CD4-positive, CD25-positive, alpha-beta regulatory T cell (primary cell): ENCODE results near the gene COPG1. TPM values are rescaled to one million over a fixed set of nuclear protein-coding genes. Genes with fewer than 3 reads are reported as not detected.

ENCODE experiments used
- ATAC-seq, 2 donors: fragments of 150-1000 bp; cut with Tn5 transposase; one replicate each; pipeline ENCODE4 v1.10.0; 2021; ENCODE audit warnings: low read depth in 2 of 2, moderate number of reproducible peaks in 2 of 2, moderate library complexity in 1 of 2
- DNase-seq, 3 donors: peaks; one replicate each; pipeline versions ENCODE4 v3.0.0 to v3.0.0-alpha.2; 2012 to 2022; ENCODE audit warnings: mixed read lengths in 1 of 3
- H3K27ac ChIP-seq: one replicate; pipeline ENCODE4 v1.7.0; 2013; ENCODE audit warnings: mild to moderate bottlenecking, low read length; ENCODE audit not compliant: insufficient read depth, poor library complexity, severe bottlenecking
- H3K27me3 ChIP-seq: one replicate; pipeline ENCODE4 v1.7.0; 2013; ENCODE audit warnings: low read length; ENCODE audit not compliant: control insufficient read depth, insufficient read depth
- H3K36me3 ChIP-seq: one replicate; pipeline ENCODE4 v1.7.0; 2013; ENCODE audit warnings: mild to moderate bottlenecking, low read length, moderate library complexity; ENCODE audit not compliant: control insufficient read depth, insufficient read depth
- H3K4me1 ChIP-seq: 2 replicates; pipeline ENCODE4 v1.7.0; 2013; ENCODE audit warnings: mild to moderate bottlenecking, low read length; ENCODE audit not compliant: insufficient read depth, control insufficient read depth, poor library complexity, severe bottlenecking
- H3K4me3 ChIP-seq: one replicate; pipeline ENCODE4 v1.7.0; 2013; ENCODE audit warnings: low read depth, mild to moderate bottlenecking, low read length, moderate library complexity
- H3K9me3 ChIP-seq, 2 experiments: 1 replicate in 1 of 2; 2 replicates in 1 of 2; pipeline ENCODE4 v1.7.0; 2013; ENCODE audit warnings: low read length in 2 of 2, mild to moderate bottlenecking in 1 of 2, moderate library complexity in 1 of 2; ENCODE audit not compliant: control insufficient read depth in 2 of 2
- H3K27ac Mint-ChIP-seq, 3 donors: one replicate each; pipeline ENCODE4 v1.8.0; 2020 to 2022; ENCODE audit warnings: mild to moderate bottlenecking in 3 of 3, mixed read lengths in 3 of 3, moderate library complexity in 2 of 3
- H3K27me3 Mint-ChIP-seq: one replicate; pipeline ENCODE4 v1.8.0; 2022; ENCODE audit warnings: mild to moderate bottlenecking, mixed read lengths
- H3K36me3 Mint-ChIP-seq: one replicate; pipeline ENCODE4 v1.8.0; 2020; ENCODE audit warnings: mixed read lengths
- H3K4me1 Mint-ChIP-seq, 4 donors: one replicate each; pipeline ENCODE4 v1.8.0; 2020 to 2022; ENCODE audit warnings: mixed read lengths in 4 of 4, mild to moderate bottlenecking in 1 of 4
- H3K4me3 Mint-ChIP-seq, 4 donors: one replicate each; pipeline ENCODE4 v1.8.0; 2020 to 2022; ENCODE audit warnings: mild to moderate bottlenecking in 4 of 4, mixed read lengths in 4 of 4, moderate library complexity in 3 of 4
- H3K9me3 Mint-ChIP-seq, 7 donors: one replicate each; pipeline ENCODE4 v1.8.0; 2020 to 2022; ENCODE audit warnings: mixed read lengths in 7 of 7, mild to moderate bottlenecking in 3 of 7, moderate library complexity in 2 of 7
- polyA plus RNA-seq, 4 donors: library from polyadenylated mRNA; unstranded; fragments of 300-500 nt; fragmentation: Illumina TruSeq; gene quantifications; one replicate each; pipeline ENCODE4 v1.2.3, GENCODE V29; 2021
- total RNA-seq: library from RNA; stranded (reverse); gene quantifications from one replicate; pipeline ENCODE4 v1.2.3, GENCODE V29; 2022

The COPG1 gene
- total and polyA plus RNA-seq, 5 donors from 2014 or later: 67.7 to 105 (median 88.4) TPM

GRCh38 chr3:129316248-129317013 lies 67.0 kb downstream of the COPG1 start:
- Mint-ChIP-seq H3K9me3 (no peaks in the 10 kb centered on the region), H3K4me3 (peak overlapping the region; percentile 89 to 94 (median 92)), H3K27ac (peak overlapping the region; percentile 67 to 91 (median 78)), H3K27me3 (peaks cover 4% of the 10 kb centered on the region), H3K36me3 (no peaks in the 10 kb centered on the region), H3K4me1 (peaks cover 5 to 32% (median 18%) of the 10 kb centered on the region in 4 donors)
- H3K27ac ChIP-seq: peak overlapping the region; percentile 73
- peak overlapping the region; percentile 48 for H3K4me3 ChIP-seq
- peak; percentile 39 to 43 for ATAC-seq
- no peaks in the 10 kb centered on the region for H3K36me3 ChIP-seq
- H3K4me1 ChIP-seq: peaks cover 29% of the 10 kb centered on the region
- H3K27me3 ChIP-seq: no peaks in the 10 kb centered on the region
- H3K9me3 ChIP-seq: no peaks in the 10 kb centered on the region
- DNase-seq: peak; percentile 76 to 88 (median 83)

- H3K36me3 Mint-ChIP-seq: no peaks in the 10 kb centered on the region
- ATAC-seq: no peak
- H3K4me1 Mint-ChIP-seq: peaks cover 5 to 28% (median 16%) of the 10 kb centered on the region in 4 donors
- Histone ChIP-seq H3K36me3 (no peaks in the 10 kb centered on the region), H3K4me1 (peaks cover 29% of the 10 kb centered on the region), H3K27ac (peak overlapping the region; percentile 73), H3K9me3 (no peaks in the 10 kb centered on the region), H3K4me3 (no peak overlapping the region), H3K27me3 (no peaks in the 10 kb centered on the region)
- peaks cover 4% of the 10 kb centered on the region for H3K27me3 Mint-ChIP-seq
- no peak overlapping the region for H3K27ac Mint-ChIP-seq
- DNase-seq: no peak
- H3K9me3 Mint-ChIP-seq: no peaks in the 10 kb centered on the region
- peak overlapping the region; percentile 61 to 94 (median 86) for H3K4me3 Mint-ChIP-seq
Observed at GRCh38 chr3:129317014-129317771, 67.8 kb downstream of the COPG1 start.

- Histone ChIP-seq H3K9me3 (no peaks in the 10 kb centered on the region), H3K27ac (no peak overlapping the region), H3K27me3 (no peaks in the 10 kb centered on the region), H3K4me1 (peaks cover 29% of the 10 kb centered on the region), H3K4me3 (no peak overlapping the region), H3K36me3 (no peaks in the 10 kb centered on the region)
- Mint-ChIP-seq H3K4me1 (peaks cover 5 to 23% (median 11%) of the 10 kb centered on the region in 4 donors), H3K27ac (no peak overlapping the region), H3K4me3 (peak overlapping the region; percentile 8 to 74 (median 44)), H3K27me3 (peaks cover 4% of the 10 kb centered on the region), H3K36me3 (no peaks in the 10 kb centered on the region), H3K9me3 (no peaks in the 10 kb centered on the region)
- DNase-seq (no peak), ATAC-seq (no peak)
Observed at GRCh38 chr3:129317848-129318247, 68.4 kb downstream of the COPG1 start.

GRCh38 chr3:129318921-129319320 lies 69.5 kb downstream of the COPG1 start:
- H3K4me1 ChIP-seq: peaks cover 19% of the 10 kb centered on the region
- DNase-seq (no peak), ATAC-seq (no peak)
- Mint-ChIP-seq H3K27me3 (peaks cover 4% of the 10 kb centered on the region), H3K9me3 (no peaks in the 10 kb centered on the region), H3K4me3 (peak overlapping the region in 1 of 4 donors; percentile 74), H3K36me3 (no peaks in the 10 kb centered on the region), H3K27ac (peak overlapping the region in 1 of 3 donors; percentile 46), H3K4me1 (peaks cover 1 to 17% (median 3%) of the 10 kb centered on the region in 4 donors)
- no peaks in the 10 kb centered on the region for H3K9me3 ChIP-seq
- no peaks in the 10 kb centered on the region for H3K36me3 ChIP-seq
- H3K27me3 ChIP-seq: no peaks in the 10 kb centered on the region
- H3K4me3 ChIP-seq: no peak overlapping the region
- no peak overlapping the region for H3K27ac ChIP-seq

- Histone ChIP-seq H3K4me3 (no peak overlapping the region), H3K27me3 (no peaks in the 10 kb centered on the region), H3K4me1 (peaks cover 8% of the 10 kb centered on the region), H3K36me3 (no peaks in the 10 kb centered on the region), H3K27ac (no peak overlapping the region), H3K9me3 (no peaks in the 10 kb centered on the region)
- no peaks in the 10 kb centered on the region for H3K36me3 Mint-ChIP-seq
- DNase-seq (no peak), ATAC-seq (no peak)
- peaks cover 4% of the 10 kb centered on the region for H3K27me3 Mint-ChIP-seq
- H3K4me3 Mint-ChIP-seq: no peak overlapping the region
- peaks cover 0 to 9% (median 0%) of the 10 kb centered on the region in 4 donors for H3K4me1 Mint-ChIP-seq
- no peaks in the 10 kb centered on the region for H3K9me3 Mint-ChIP-seq
- H3K27ac Mint-ChIP-seq: peak overlapping the region in 1 of 3 donors; percentile 31
Observed at GRCh38 chr3:129320261-129320660, 70.9 kb downstream of the COPG1 start.

GRCh38 chr3:129320825-129321487 lies 71.5 kb downstream of the COPG1 start:
- ATAC-seq: no peak
- no peak overlapping the region for H3K4me3 Mint-ChIP-seq

GRCh38 chr3:129321887-129322286 lies 72.5 kb downstream of the COPG1 start:
- Histone ChIP-seq H3K27me3 (no peaks in the 10 kb centered on the region), H3K4me1 (peaks cover 5% of the 10 kb centered on the region), H3K36me3 (no peaks in the 10 kb centered on the region), H3K9me3 (no peaks in the 10 kb centered on the region), H3K27ac (no peak overlapping the region), H3K4me3 (no peak overlapping the region)
- Mint-ChIP-seq H3K36me3 (no peaks in the 10 kb centered on the region), H3K27ac (no peak overlapping the region), H3K9me3 (no peaks in the 10 kb centered on the region), H3K27me3 (peaks cover 4% of the 10 kb centered on the region), H3K4me1 (peaks cover 0 to 7% (median 0%) of the 10 kb centered on the region in 4 donors), H3K4me3 (no peak overlapping the region)
- DNase-seq (no peak), ATAC-seq (no peak)

More at GRCh38 chr3:129320825-129321487, 71.5 kb downstream of the COPG1 start:
- no peaks in the 10 kb centered on the region for H3K9me3 Mint-ChIP-seq
- DNase-seq: no peak
- no peaks in the 10 kb centered on the region for H3K9me3 ChIP-seq
- H3K36me3 ChIP-seq: no peaks in the 10 kb centered on the region
- no peak overlapping the region for H3K27ac Mint-ChIP-seq
- peaks cover 8% of the 10 kb centered on the region for H3K4me1 ChIP-seq
- H3K4me3 ChIP-seq: no peak overlapping the region
- no peaks in the 10 kb centered on the region for H3K27me3 ChIP-seq
- peaks cover 0 to 9% (median 0%) of the 10 kb centered on the region in 4 donors for H3K4me1 Mint-ChIP-seq
- H3K27ac ChIP-seq: no peak overlapping the region
- peaks cover 4% of the 10 kb centered on the region for H3K27me3 Mint-ChIP-seq
- no peaks in the 10 kb centered on the region for H3K36me3 Mint-ChIP-seq
